ELR (cell line): Measurements from ENCODE around the gene ZFYVE28.
"Not testable (repeated sequence)": the region's sequence is repeated elsewhere in the genome, so short reads cannot be mapped to it uniquely, and the experiment has no call there.

Experiments used
- DNase-seq: peaks from one replicate; pipeline ENCODE4 v3.0.0-alpha.2; 2015; ENCODE audit warnings: low read depth

The ZFYVE28 gene

DNA sequence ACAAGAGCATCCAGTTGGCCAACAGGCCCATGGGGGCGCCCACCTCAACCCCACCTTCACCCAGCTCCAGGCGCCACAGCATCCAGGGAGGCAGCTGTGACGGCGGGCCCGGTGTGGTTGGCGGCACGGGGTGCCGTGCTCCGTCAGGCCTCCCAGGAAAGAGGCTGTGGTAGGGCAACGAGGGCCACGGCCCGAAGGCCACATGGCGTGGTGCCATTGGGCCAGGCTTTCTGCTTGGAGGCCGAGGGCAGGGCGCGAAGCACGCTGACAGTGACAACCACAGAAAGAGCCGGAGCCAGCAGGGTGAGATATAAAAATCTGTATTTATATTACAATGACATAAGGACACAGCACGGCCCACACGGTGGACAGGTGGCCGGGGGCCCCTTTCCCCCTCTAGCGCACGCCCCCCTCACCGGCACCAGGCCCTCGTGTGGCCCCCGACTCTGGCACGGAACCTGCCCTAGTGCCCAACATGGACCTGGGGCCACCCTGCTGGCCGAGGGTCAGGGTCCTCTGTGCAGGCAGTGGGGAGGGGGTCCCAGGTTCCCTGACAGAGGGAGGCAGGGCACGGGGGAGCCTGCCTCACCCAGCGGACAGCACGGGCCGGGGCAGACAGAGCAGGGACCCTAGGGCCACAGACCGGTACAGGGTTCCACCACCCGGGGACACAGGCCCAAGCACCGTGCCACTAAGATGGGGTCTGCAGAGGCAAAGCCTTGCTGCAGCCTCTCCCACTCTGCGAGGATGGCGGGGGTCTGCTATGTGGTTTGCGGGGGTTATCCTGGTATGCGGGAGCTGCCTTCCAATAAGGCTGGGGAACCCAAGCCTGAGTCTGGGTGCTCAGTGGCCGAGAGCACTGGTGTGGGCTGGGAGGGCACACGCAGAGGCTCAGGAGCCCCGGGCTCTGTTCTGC, 171.1 kb downstream of the ZFYVE28 start:
- DNase-seq: no peak

GRCh38 chr4:2246384-2247127, 171.9 kb downstream of the ZFYVE28 start:
- no peak for DNase-seq

- no peak for DNase-seq
Observed at GRCh38 chr4:2245787-2246275, 172.6 kb downstream of the ZFYVE28 start.

DNA sequence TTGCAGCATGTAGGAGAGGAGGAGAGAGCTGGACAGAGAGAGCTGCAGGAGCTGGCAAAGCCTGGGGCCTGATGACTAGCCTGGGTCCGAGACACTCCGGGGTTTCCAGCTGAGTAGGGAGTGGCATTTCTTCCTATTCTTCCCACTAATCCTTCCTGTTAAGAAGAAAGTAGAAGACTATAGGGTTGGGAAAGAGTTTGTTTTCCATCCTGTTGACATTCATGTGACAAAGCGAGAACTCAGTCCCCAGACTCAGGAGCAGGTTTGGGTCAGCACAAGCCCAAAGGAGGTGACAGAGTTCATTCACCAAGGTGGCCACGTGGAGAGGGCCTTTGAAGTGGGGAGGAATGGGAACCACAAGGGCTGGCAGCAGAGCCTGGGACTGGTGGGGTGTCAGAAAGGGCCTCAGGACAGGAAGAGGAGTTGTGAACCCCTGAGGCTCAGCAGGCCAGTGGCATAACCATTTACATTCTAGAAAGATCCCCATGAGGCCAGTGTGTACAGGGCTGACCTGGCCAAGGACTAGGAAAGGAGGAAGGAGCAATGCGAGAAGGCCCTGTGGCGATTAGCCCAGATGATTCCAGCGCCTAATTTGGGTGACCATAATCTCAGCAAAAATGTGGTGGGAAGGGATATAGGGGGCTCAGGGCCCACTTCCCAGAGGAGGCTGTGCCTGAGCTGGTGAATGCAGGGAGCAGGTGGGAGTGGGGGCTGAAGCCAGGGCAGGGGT, 173.2 kb downstream of the ZFYVE28 start:
- no peak for DNase-seq

DNA sequence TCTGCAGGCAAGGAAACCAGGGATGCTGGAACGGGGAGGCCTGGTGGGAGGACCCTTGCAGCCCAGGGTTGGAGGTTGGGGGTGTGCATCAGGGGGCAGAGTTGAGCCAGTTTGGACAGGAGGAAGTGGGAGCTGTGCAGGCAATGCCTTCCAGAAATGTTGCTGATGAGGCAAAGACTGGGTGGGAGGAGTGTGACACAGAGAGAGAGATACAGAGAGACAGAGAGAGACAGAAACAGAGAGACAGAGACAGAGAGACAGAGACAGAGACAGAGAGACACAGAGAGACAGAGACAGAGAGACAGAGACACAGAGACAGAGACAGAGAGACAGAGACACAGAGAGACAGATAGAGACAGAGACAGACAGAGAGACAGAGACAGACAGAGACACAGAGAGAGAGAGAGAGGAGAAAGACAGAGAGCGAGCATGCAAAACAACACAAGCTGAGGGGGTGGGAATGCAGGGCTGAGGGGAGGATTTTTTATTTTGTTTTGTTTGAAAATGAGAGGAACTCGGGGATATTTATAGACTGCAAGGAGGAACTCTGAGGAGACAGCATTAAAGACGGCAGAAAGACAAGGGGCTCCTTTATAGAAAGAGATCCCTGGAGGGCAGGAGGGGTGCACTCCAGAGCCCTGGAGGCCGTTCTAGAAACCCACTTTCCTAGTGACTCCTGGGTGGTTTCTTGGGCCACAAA, 174.6 kb downstream of the ZFYVE28 start:
- peak; percentile 56 for DNase-seq

DNA sequence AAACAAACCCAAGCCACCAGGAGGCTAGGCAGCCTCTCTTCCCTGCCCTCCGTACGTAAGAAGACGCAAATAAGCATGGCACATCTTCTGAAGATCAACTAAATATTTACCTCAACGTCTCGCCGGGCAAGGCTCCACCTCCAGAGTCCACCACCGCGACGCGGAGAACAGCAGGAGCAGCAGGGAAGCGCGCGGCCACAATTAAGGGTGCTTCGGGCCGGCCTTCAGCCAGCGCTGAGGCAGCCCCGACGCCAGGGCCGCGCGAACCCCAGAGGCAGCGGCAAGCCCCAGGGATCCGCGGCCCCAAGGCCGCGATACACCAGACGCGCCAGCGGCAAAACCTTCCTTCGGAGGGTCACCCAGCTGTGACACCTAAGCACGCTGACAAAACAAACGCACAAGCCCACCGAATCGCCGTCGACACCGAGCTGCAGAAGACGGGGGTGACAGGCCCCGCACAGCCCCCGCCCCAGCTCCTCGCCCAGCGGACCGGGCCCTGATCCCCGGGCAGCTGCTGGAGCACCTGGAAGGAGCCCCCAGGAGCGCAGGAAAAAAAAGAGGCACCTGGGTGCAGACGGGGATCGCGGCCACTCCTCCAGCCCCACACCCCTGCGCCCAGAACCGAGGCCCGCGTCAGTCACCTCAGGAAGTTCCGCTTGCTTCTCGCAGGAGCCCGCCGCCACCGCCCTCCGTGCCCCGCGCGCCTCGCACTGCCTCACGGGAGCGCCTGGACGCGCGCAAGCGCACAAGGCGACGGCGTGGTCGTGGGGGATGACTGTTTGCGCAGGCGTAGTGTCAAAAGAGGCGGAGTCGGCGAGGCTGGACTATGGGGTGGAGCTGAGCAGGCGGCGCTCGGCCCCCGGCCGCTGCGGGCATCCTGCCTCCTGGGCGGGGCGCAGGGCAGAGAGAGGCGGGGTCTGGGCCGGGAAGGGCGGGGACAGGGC, 176.8 kb downstream of the ZFYVE28 start, which contains the start of the genes HAUS3 and POLN:
HAUS3 (minus strand) TSS at position 712 of the 944 bp plus-strand sequence. CDS start 1,175 bp downstream, outside the sequence.
POLN (minus strand) TSS at position 712 of the 944 bp plus-strand sequence. CDS start 12,890 bp downstream, outside the sequence.
- DNase-seq: peak; percentile 96

- peak; percentile 15 for DNase-seq
Observed at GRCh38 chr4:2241003-2241402, 177.4 kb downstream of the ZFYVE28 start.

GRCh38 chr4:2236944-2237666, 181.3 kb downstream of the ZFYVE28 start:
- no peak for DNase-seq

- no peak for DNase-seq
Observed at GRCh38 chr4:2231082-2231481, 187.4 kb downstream of the ZFYVE28 start.

GRCh38 chr4:2226261-2226660, 192.2 kb downstream of the ZFYVE28 start:
- DNase-seq: no peak

DNA sequence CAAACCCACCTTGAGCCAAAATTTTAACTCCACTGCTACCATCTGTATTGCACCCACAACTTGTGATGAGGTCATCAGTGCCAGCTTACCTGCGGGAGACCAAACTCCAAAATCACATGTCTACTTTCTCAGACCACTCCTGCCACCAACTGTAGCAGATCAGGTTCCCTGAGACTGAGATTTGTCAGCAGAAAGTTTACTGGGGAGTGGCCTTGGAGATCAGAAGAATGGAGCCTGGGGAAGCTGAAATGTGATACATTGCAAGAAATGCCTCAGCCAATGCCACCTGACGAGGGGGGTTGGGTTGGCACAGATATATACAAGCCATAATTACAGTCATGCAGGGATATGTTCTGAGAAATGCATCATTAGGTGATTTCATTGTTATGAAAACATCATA, 195.6 kb downstream of the ZFYVE28 start:
- DNase-seq: no peak

DNA sequence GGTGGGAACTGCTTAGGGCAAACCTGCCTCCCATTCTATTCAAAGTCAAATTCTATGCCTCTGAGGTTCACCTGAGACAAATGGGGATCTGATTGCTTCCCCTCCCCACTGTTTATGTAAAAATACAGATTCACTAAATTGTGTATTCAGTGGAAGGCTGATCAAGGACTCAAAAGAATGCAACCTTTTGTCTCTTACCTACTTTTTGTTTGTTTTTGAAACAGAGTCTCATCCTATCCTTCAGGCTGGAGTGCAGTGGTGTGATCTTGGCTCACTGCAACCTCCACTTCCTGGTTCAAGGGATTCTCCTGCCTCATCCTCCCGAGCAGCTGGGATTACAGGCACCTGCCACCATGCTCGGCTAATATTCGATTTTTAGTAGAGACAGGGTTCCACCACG, 197.1 kb downstream of the ZFYVE28 start:
- DNase-seq: not testable (repeated sequence)

DNA sequence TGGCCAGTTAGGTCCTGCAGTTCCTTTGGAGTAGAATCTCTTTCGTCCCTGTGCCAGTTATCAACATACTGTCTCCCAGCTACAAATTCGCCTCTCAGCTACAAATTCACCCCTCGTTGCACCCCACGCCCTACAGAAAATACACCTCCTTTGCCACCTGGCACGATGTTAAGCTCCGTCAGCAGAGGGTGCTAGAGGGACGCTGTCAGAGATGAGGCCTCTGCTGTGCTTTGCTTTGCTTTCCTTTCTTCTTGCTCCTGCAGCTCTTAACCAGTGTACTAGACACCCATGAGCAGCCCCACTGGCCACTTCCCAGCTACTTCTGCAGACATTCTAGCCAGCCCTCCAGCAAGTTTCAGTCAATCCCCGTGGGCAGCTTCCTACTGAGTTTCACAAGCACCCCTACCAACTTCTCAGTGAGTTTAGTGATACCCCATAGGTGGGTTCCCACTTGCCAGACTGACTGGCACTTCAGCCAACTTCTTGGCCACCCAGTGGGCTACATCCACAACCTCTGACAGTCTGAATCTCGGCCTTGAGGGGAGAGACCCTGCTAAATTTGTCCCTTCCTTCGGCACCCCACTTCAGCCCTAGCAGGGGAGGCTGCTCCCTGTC, 198.3 kb downstream of the ZFYVE28 start:
- peak; percentile 76 for DNase-seq
